Parathyroid adenoma (tissue), 2 donors: ENCODE data around the gene LILRB4.

Experiments
- H2AFZ ChIP-seq: fragments of 300-600 bp; sonication (generic); one replicate; pipeline ENCODE4 v1.7.0; 2017; ENCODE audit warnings: antibody characterized with exemption, mild to moderate bottlenecking
- H3K27ac ChIP-seq: fragments of 300-600 bp; sonication (generic); one replicate; pipeline ENCODE4 v1.7.0; 2017
- H3K27me3 ChIP-seq: fragments of 300-600 bp; sonication (generic); one replicate; pipeline ENCODE4 v1.7.0; 2017; ENCODE audit warnings: low read length; ENCODE audit not compliant: control insufficient read depth, insufficient read depth
- H3K36me3 ChIP-seq: fragments of 300-600 bp; sonication (generic); one replicate; pipeline ENCODE4 v1.7.0; 2017; ENCODE audit warnings: low read length; ENCODE audit not compliant: control insufficient read depth, insufficient read depth
- H3K4me1 ChIP-seq: fragments of 300-600 bp; sonication (generic); one replicate; pipeline ENCODE4 v1.7.0; 2017; ENCODE audit warnings: control low read depth
- H3K4me2 ChIP-seq: fragments of 300-600 bp; sonication (generic); one replicate; pipeline ENCODE4 v1.7.0; 2017; ENCODE audit warnings: low read length
- H3K4me3 ChIP-seq: fragments of 300-600 bp; sonication (generic); one replicate; pipeline ENCODE4 v1.7.0; 2017; ENCODE audit warnings: low read depth, low read length
- H3K79me2 ChIP-seq: fragments of 300-600 bp; sonication (generic); one replicate; pipeline ENCODE4 v1.7.0; 2017; ENCODE audit warnings: control low read depth
- H3K9ac ChIP-seq: fragments of 300-600 bp; sonication (generic); one replicate; pipeline ENCODE4 v1.7.0; 2017; ENCODE audit warnings: mild to moderate bottlenecking
- H3K9me3 ChIP-seq: fragments of 300-600 bp; sonication (generic); one replicate; pipeline ENCODE4 v1.7.0; 2017; ENCODE audit warnings: low read length; ENCODE audit not compliant: control insufficient read depth
- TF ChIP-seq, protein P1 (sequence below): fragments of 300-600 bp; sonication (generic); IDR thresholded peaks from one replicate; pipeline ENCODE4 v1.7.0; 2017; ENCODE audit warnings: antibody characterized with exemption, mild to moderate bottlenecking
- donor health status: primary hyperparathyroidism.

Gene LILRB4

DNA sequence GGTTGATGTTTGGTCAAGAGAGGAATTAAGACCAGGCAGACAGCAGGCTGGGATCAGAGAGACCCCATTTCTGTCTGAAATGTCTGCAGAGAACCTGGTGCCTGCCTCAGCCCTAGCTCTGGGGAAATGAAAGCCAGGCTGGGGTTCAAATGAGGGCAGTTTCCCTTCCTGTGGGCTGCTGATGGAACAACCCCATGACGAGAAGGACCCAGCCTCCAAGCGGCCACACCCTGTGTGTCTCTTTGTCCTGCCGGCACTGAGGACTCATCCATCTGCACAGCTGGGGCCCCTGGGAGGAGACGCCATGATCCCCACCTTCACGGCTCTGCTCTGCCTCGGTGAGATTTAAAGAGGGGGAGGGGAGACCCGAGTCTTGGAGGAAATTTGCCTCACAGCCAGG lies at the start of gene LILRB4:
TSS of gene LILRB4 (plus strand) at position 256 of the 400 bp plus-strand sequence. CDS start at position 305, 49 bp downstream.
- Histone ChIP-seq H3K9ac (no peak within 1 kb of the TSS), H3K4me3 (no peak within 1 kb of the TSS), H2AFZ (no peak within 1 kb of the TSS), H3K36me3 (no peaks in the 10 kb centered on the region), H3K9me3 (no peaks in the 10 kb centered on the region), H3K79me2 (no peaks in the 10 kb centered on the region), H3K4me2 (no peak within 1 kb of the TSS), H3K27me3 (peaks cover 4% of the 10 kb centered on the region), H3K4me1 (no peaks in the 10 kb centered on the region), H3K27ac (no peak within 1 kb of the TSS)
- TF ChIP-seq, protein P1, sequence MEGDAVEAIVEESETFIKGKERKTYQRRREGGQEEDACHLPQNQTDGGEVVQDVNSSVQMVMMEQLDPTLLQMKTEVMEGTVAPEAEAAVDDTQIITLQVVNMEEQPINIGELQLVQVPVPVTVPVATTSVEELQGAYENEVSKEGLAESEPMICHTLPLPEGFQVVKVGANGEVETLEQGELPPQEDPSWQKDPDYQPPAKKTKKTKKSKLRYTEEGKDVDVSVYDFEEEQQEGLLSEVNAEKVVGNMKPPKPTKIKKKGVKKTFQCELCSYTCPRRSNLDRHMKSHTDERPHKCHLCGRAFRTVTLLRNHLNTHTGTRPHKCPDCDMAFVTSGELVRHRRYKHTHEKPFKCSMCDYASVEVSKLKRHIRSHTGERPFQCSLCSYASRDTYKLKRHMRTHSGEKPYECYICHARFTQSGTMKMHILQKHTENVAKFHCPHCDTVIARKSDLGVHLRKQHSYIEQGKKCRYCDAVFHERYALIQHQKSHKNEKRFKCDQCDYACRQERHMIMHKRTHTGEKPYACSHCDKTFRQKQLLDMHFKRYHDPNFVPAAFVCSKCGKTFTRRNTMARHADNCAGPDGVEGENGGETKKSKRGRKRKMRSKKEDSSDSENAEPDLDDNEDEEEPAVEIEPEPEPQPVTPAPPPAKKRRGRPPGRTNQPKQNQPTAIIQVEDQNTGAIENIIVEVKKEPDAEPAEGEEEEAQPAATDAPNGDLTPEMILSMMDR = no peak

DNA sequence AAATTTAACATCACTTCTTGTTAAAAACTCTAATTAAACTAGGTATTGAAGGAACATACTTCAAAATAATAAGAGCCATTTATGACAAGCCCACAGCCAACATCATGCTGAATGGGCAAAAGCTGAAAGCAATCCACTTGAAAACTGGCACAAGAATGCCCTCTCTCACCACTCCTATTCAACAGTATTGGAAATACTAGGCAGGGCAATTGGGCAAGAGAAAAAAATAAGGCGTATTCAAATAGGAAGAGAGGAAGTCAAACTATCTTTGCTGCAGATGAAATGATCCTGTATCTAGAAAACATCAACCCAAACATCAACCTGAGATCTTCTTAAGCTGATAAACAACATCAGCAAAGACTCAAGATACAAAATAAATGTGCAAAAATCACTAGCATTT lies 48.1 kb upstream of the LILRB4 start:
- Histone ChIP-seq H3K4me2 (no peak overlapping the region), H3K36me3 (no peaks in the 10 kb centered on the region), H3K79me2 (no peaks in the 10 kb centered on the region), H3K27ac (no peak overlapping the region), H3K27me3 (no peaks in the 10 kb centered on the region), H3K4me1 (no peaks in the 10 kb centered on the region), H3K9ac (no peak overlapping the region), H2AFZ (no peak overlapping the region), H3K9me3 (no peaks in the 10 kb centered on the region), H3K4me3 (no peak overlapping the region)
- TF ChIP-seq, protein P1 = no peak

DNA sequence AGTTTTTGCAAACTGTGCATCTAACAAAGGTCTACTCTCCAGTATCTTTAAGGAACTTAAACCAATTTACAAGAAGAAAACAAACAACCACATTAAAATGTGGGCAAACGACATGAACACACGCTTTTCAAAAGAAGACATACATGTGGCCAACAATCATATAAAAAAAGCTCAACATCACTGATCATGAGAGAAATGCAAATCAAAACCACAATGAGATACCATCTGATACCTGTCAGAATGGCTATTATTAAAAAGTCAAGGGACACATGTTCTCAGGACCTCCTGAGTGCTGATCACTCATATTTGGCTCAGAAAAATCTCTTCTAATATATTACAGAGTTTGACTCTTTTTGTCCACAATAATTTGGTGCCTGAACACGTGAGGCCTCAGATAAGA lies 46.7 kb upstream of the LILRB4 start:
- H3K36me3 ChIP-seq = no peaks in the 10 kb centered on the region
- H3K9me3 ChIP-seq = no peaks in the 10 kb centered on the region
- H3K79me2 ChIP-seq = no peaks in the 10 kb centered on the region
- H3K27me3 ChIP-seq = no peaks in the 10 kb centered on the region
- no peak overlapping the region for H2AFZ ChIP-seq
- H3K9ac ChIP-seq = no peak overlapping the region
- H3K4me2 ChIP-seq = no peak overlapping the region
- no peak overlapping the region for H3K27ac ChIP-seq
- no peak overlapping the region for H3K4me3 ChIP-seq
- TF ChIP-seq, protein P1 = no peak
- H3K4me1 ChIP-seq = no peaks in the 10 kb centered on the region

DNA sequence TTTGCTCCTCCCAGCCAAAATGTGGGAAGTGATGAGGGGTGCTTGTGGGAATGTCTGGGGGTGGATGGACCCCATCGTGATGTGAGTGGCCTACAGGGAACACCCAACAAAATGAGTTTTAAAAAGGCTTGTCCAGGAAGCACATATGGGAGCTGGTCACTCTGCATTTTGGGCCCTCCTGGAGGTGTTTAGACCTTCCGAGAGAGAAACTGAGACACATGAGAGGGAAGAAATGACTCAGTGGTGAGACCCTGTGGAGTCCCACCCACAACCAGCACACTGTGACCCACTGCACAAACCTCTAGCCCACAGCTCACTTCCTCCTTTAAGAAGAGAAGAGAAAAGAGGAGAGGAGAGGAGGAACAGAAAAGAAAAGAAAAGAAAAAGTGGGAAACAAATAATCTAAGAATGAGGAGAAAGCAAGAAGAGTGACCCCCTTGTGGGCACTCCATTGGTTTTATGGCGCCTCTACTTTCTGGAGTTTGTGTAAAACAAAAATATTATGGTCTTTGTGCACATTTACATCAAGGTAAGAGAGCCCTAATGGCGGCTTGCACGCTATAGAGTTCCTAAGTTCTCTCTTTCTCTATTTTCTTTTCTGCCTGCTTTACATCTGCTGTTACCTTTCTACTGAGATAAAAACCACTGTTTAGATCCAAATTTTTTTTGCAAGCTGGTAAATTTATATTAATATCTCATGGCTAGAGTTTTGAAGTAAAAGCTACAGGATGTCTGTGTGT lies 45.8 kb upstream of the LILRB4 start:
- Histone ChIP-seq H3K9me3 (no peaks in the 10 kb centered on the region), H3K36me3 (no peaks in the 10 kb centered on the region), H3K79me2 (no peaks in the 10 kb centered on the region), H2AFZ (no peak overlapping the region), H3K4me1 (no peaks in the 10 kb centered on the region), H3K4me2 (no peak overlapping the region), H3K4me3 (no peak overlapping the region), H3K27me3 (no peaks in the 10 kb centered on the region), H3K9ac (no peak overlapping the region), H3K27ac (no peak overlapping the region)
- TF ChIP-seq, protein P1 = no peak

DNA sequence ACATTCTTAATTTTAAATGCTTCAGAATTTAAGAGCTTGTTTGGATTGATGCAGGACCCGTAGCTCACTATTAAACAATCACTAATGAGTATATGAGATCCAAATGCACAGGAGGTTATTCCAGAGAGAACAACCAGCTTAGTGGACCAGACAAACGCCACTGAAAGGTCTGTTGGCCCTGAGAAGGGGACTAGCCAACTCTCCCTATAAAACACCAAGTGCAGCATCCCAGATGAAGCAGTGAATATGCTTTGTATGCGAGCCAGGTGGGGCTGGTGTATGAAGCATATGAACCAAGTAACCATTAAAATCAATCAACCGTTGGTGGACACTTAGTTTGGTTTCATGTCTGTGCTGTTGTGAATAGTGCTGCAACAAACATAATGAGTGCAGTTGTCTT lies 42.3 kb upstream of the LILRB4 start:
- Histone ChIP-seq H3K9me3 (no peaks in the 10 kb centered on the region), H2AFZ (no peak overlapping the region), H3K27me3 (no peaks in the 10 kb centered on the region), H3K27ac (no peak overlapping the region), H3K9ac (no peak overlapping the region), H3K4me2 (no peak overlapping the region), H3K4me1 (no peaks in the 10 kb centered on the region), H3K36me3 (no peaks in the 10 kb centered on the region), H3K79me2 (no peaks in the 10 kb centered on the region), H3K4me3 (no peak overlapping the region)
- TF ChIP-seq, protein P1 = no peak
